HG03045 (cell line): Measurements from ENCODE around the gene ZNF521.
A peak's percentile ranks its signal among the peaks of the same experiment; 100 is the strongest.

ENCODE experiments used
- ATAC-seq: cut with Tn5 transposase; IDR thresholded peaks from one replicate; pipeline ENCODE4 v1.9.1; 2021; ENCODE audit warnings: mild to moderate bottlenecking, moderate library complexity; ENCODE audit not compliant: unreplicated experiment

ZNF521 gene

GRCh38 chr18:25351777-25352628 lies at the start of gene ZNF521:
Gene ZNF521 (minus strand): TSS chr18:25352166. CDS start chr18:25350946, 1,220 bp downstream.
- ATAC-seq, result peak; percentile 80

GRCh38 chr18:25399554-25399953 lies 47.6 kb upstream of the ZNF521 start:
- ATAC-seq, result no peak

- no peak for ATAC-seq
Observed at GRCh38 chr18:25392192-25392591, 40.2 kb upstream of the ZNF521 start.

- no peak for ATAC-seq
Observed at GRCh38 chr18:25373432-25374179, 21.6 kb upstream of the ZNF521 start.

GRCh38 chr18:25370391-25370790 lies 18.4 kb upstream of the ZNF521 start:
- ATAC-seq, result no peak

- no peak for ATAC-seq
Observed at GRCh38 chr18:25365242-25365641, 13.3 kb upstream of the ZNF521 start.

- ATAC-seq, result no peak
Observed at GRCh38 chr18:25364732-25365131, 12.8 kb upstream of the ZNF521 start.

- ATAC-seq, result no peak
Observed at GRCh38 chr18:25360301-25360899, 8.4 kb upstream of the ZNF521 start.

- no peak for ATAC-seq
Observed at GRCh38 chr18:25353080-25353479, 1.1 kb upstream of the ZNF521 start.

GRCh38 chr18:25352629-25353005 lies 651 bp upstream of the ZNF521 start:
- ATAC-seq, result no peak

- ATAC-seq, result no peak
Observed at GRCh38 chr18:25351280-25351775, 638 bp downstream of the ZNF521 start.

- no peak for ATAC-seq
Observed at GRCh38 chr18:25350489-25351251, 1.3 kb downstream of the ZNF521 start.

- ATAC-seq, result no peak
Observed at GRCh38 chr18:25349926-25350487, 2.0 kb downstream of the ZNF521 start.

- no peak for ATAC-seq
Observed at GRCh38 chr18:25349131-25349925, 2.6 kb downstream of the ZNF521 start.

- ATAC-seq, result no peak
Observed at GRCh38 chr18:25348386-25349130, 3.4 kb downstream of the ZNF521 start.

- no peak for ATAC-seq
Observed at GRCh38 chr18:25346561-25346960, 5.4 kb downstream of the ZNF521 start.

GRCh38 chr18:25345081-25345866 lies 6.7 kb downstream of the ZNF521 start:
- ATAC-seq, result no peak

- no peak for ATAC-seq
Observed at GRCh38 chr18:25341831-25342230, 10.1 kb downstream of the ZNF521 start.
